HCT116 (cell line): Measurements from ENCODE around the gene LGI1. TPM values are rescaled to one million over a fixed set of nuclear protein-coding genes. Genes with fewer than 3 reads are reported as not detected.

Experiments used
- ATAC-seq: fragments of 200-7000 bp; cut with Tn5 transposase; 2 replicates; pipeline ENCODE4 v1.9.1; 2020; ENCODE audit warnings: mild to moderate bottlenecking, moderate library complexity
- Bru-seq: library from RNA; stranded (reverse); fragments of 400-500 nt; gene quantifications from one replicate; lab custom pipeline; 2021; lab: Mats Ljungman, UMichigan
- BruChase-seq, 2 experiments: library from RNA; stranded (reverse); fragments of 400-500 nt; gene quantifications; one replicate each; lab custom pipeline; 2021; lab: Mats Ljungman, UMichigan
- BruUV-seq: library from RNA; stranded (reverse); fragments of 400-500 nt; replicated peaks from 2 replicates; lab custom pipeline; 2021; lab: Mats Ljungman, UMichigan
- CTCF ChIA-PET: fragments of 300-600 bp; sonication (Branson Sonifier 250); formaldehyde crosslinking; loops from one replicate; lab custom pipeline; 2021; ENCODE audit warnings: antibody characterized with exemption; lab: Charles Lee
- POLR2A ChIA-PET: fragments of 300-600, 350-600 bp; sonication (Branson Sonifier 250); formaldehyde crosslinking; loops from one replicate; lab custom pipeline; 2021; ENCODE audit warnings: antibody characterized with exemption; lab: Charles Lee
- RAD21 ChIA-PET, 2 experiments: fragments of 300-600 bp; sonication (Branson Sonifier 250); formaldehyde crosslinking; loops; one replicate each; lab custom pipeline; 2023; ENCODE audit warnings: low total read pairs in 2 of 2; ENCODE audit not compliant: uncharacterized antibody in 2 of 2, unreplicated experiment in 2 of 2, low non-redundant PET in 1 of 2; lab: Charles Lee
- DNase-seq: peaks from one replicate; pipeline ENCODE4 v3.0.0-alpha.2; 2010; ENCODE audit warnings: low read depth, low spot score
- H2AFZ ChIP-seq: fragments of 200-600 bp; shearing (Covaris generic), sonication (generic); 2 replicates; pipeline ENCODE4 v1.6.1; 2017; ENCODE audit warnings: low read depth, mixed run types, mixed read lengths, antibody characterized with exemption, low read length; ENCODE audit not compliant: poor library complexity, severe bottlenecking
- H3K27ac ChIP-seq: 2 replicates; pipeline ENCODE4 v1.5.1; 2012; ENCODE audit warnings: low read depth, low read length
- H3K27me3 ChIP-seq: fragments of 200-600 bp; sonication (generic); 2 replicates; pipeline ENCODE4 v1.6.1; 2016; ENCODE audit warnings: mixed run types, low read length, mixed read lengths; ENCODE audit not compliant: insufficient read depth
- H3K36me3 ChIP-seq, 2 experiments: fragments of 200-500 bp in 1 of 2; fragments of 200-600 bp in 1 of 2; sonication (Bioruptor generic) in 1 of 2; sonication (generic) in 1 of 2; 2 replicates each; pipeline versions ENCODE4 v1.5.1 to v1.6.1; 2014 to 2016; ENCODE audit warnings: low read length in 2 of 2, inconsistent platforms in 1 of 2, mixed read lengths in 1 of 2, mixed run types in 1 of 2; ENCODE audit not compliant: insufficient read depth in 2 of 2, control insufficient read depth in 1 of 2
- H3K4me1 ChIP-seq, 2 experiments: fragments of 200-600 bp in 1 of 2; sonication (generic) in 1 of 2; 2 replicates each; pipeline versions ENCODE4 v1.5.1 to v1.6.1; 2012 to 2017; ENCODE audit warnings: low read length in 2 of 2, inconsistent platforms in 1 of 2, mild to moderate bottlenecking in 1 of 2, mixed read lengths in 1 of 2, mixed run types in 1 of 2, moderate library complexity in 1 of 2; ENCODE audit not compliant: insufficient read depth in 2 of 2, control insufficient read depth in 1 of 2
- H3K4me2 ChIP-seq: fragments of 200-600 bp; sonication (generic); 2 replicates; pipeline ENCODE4 v1.6.1; 2017; ENCODE audit warnings: mixed run types, low read length, mixed read lengths
- H3K4me3 ChIP-seq, 2 experiments: fragments of 200-600 bp in 1 of 2; sonication (generic) in 1 of 2; replicated peaks in 1 of 2; 2 replicates each; pipeline ENCODE4 v1.5.1; 2011 to 2016; ENCODE audit warnings: low read length in 2 of 2, control low read depth in 1 of 2, low read depth in 1 of 2, mild to moderate bottlenecking in 1 of 2, mixed read lengths in 1 of 2, mixed run types in 1 of 2
- H3K79me2 ChIP-seq: fragments of 200-600 bp; sonication (generic); 2 replicates; pipeline ENCODE4 v1.6.1; 2017; ENCODE audit warnings: mild to moderate bottlenecking, mixed run types, low read length, moderate library complexity, mixed read lengths; ENCODE audit not compliant: insufficient read depth
- H3K9ac ChIP-seq: fragments of 200-600 bp; sonication (generic); 2 replicates; pipeline ENCODE4 v1.6.1; 2016; ENCODE audit warnings: low read length, mixed read lengths
- H3K9me2 ChIP-seq: fragments of 200-600 bp; sonication (generic), shearing (Covaris generic); 2 replicates; pipeline ENCODE4 v1.6.1; 2017; ENCODE audit warnings: mixed run types, mild to moderate bottlenecking, moderate library complexity; ENCODE audit not compliant: insufficient read depth
- H3K9me3 ChIP-seq, 2 experiments: fragments of 200-500 bp in 1 of 2; fragments of 200-600 bp in 1 of 2; sonication (Bioruptor generic) in 1 of 2; sonication (generic) in 1 of 2; 2 replicates each; pipeline ENCODE4 v1.6.1; 2014 to 2017; ENCODE audit warnings: low read length in 2 of 2, mixed read lengths in 2 of 2, inconsistent platforms in 1 of 2, low read depth in 1 of 2, mild to moderate bottlenecking in 1 of 2, mixed run types in 1 of 2, moderate library complexity in 1 of 2; ENCODE audit not compliant: control insufficient read depth in 1 of 2, insufficient read depth in 1 of 2
- H4K20me1 ChIP-seq: fragments of 200-600 bp; sonication (generic), shearing (Covaris generic); 2 replicates; pipeline ENCODE4 v1.6.1; 2017; ENCODE audit warnings: mixed run types, mild to moderate bottlenecking, moderate library complexity; ENCODE audit not compliant: insufficient read depth
- ATF3 ChIP-seq: IDR thresholded peaks from 2 replicates; pipeline ENCODE4 v1.6.1; 2012
- CEBPB ChIP-seq: IDR thresholded peaks from 2 replicates; pipeline ENCODE4 v1.6.1; 2012; ENCODE audit warnings: low read depth
- ELF1 ChIP-seq: IDR thresholded peaks from 2 replicates; pipeline ENCODE4 v1.6.1; 2012; ENCODE audit warnings: low read depth, borderline replicate concordance
- EZH2 ChIP-seq: fragments of 200-600 bp; sonication (generic); IDR thresholded peaks from 2 replicates; pipeline ENCODE4 v1.6.1; 2017; ENCODE audit warnings: antibody characterized with exemption, mixed run types
- JUND ChIP-seq: IDR thresholded peaks from 2 replicates; pipeline ENCODE4 v1.6.1; 2012
- MAX ChIP-seq: IDR thresholded peaks from 2 replicates; pipeline ENCODE4 v1.6.1; 2012
- RAD21 ChIP-seq: IDR thresholded peaks from 2 replicates; pipeline ENCODE4 v1.6.1; 2012; ENCODE audit warnings: low read depth, mild to moderate bottlenecking
- SIN3A ChIP-seq: IDR thresholded peaks from 2 replicates; pipeline ENCODE4 v1.6.1; 2012; ENCODE audit warnings: low read depth
- SP1 ChIP-seq: IDR thresholded peaks from 2 replicates; pipeline ENCODE4 v1.6.1; 2012; ENCODE audit warnings: low read depth
- TCF7L2 ChIP-seq: IDR thresholded peaks from 2 replicates; pipeline ENCODE4 v1.7.0; 2011; ENCODE audit warnings: borderline replicate concordance, inconsistent platforms; ENCODE audit not compliant: insufficient read depth, insufficient read length; ENCODE audit errors: extremely low read depth
- ZNF274 ChIP-seq: fragments of 200-500 bp; sonication (Bioruptor generic); IDR thresholded peaks from 2 replicates; pipeline ENCODE4 v1.6.1; 2014; ENCODE audit warnings: mild to moderate bottlenecking, low read depth, low read length, inconsistent platforms
- intact Hi-C: fragments of 100-400 bp; cut with micrococcal nuclease; formaldehyde crosslinking; loops from 2 replicates; pipeline ENCODE4 v1.10.0; 2022
- long read RNA-seq: library from polyadenylated mRNA; unstranded; transcript quantifications from one replicate; pipeline ENCODE4 v2.0.0, GENCODE V29; 2021; ENCODE audit not compliant: unreplicated experiment
- polyA plus RNA-seq: library from polyadenylated mRNA; unstranded; fragments of >200 nt; gene quantifications from 2 replicates; pipeline ENCODE4 v1.2.1, GENCODE V29; 2012; ENCODE audit warnings: missing spikeins
- total RNA-seq: library from RNA; stranded (reverse); gene quantifications from one replicate; pipeline ENCODE4 v1.2.1, GENCODE V29; 2021; ENCODE audit not compliant: unreplicated experiment

Gene LGI1
- total RNA-seq (not detected), Bru-seq, nascent RNA (not detected), BruChase-seq, experiment 1, labeled RNA remaining after a 6-hour chase (not detected), BruChase-seq, experiment 2, labeled RNA remaining after a 2-hour chase (not detected)
- polyA plus RNA-seq = not detected in 2 replicates
- long read RNA-seq = 0 reads

GRCh38 chr10:93757801-93758507 is at the start of gene LGI1:
TSS of gene LGI1 (plus strand) at chr10:93757936. CDS start at chr10:93758145, 209 bp downstream.
- no peak within 1 kb of the TSS for H3K9ac ChIP-seq
- H3K4me2 ChIP-seq = no peak within 1 kb of the TSS
- H3K4me1 ChIP-seq = peaks cover 0 to 1% of the 10 kb centered on the region in 2 experiments; a peak in 1 of 4 replicates
- H3K27ac ChIP-seq = no peak within 1 kb of the TSS
- DNase-seq = no peak
- BruUV-seq = no TSS peak
- no peaks in the 10 kb centered on the region for H3K36me3 ChIP-seq
- ChIA-PET RAD21 (no interaction called here), POLR2A (no interaction called here), CTCF (interaction anchor here (0.6 to 1.0 kb wide), 2 partner anchors 10 to 12 kb away, joined by 3 read pairs; no protein-coding TSS in a partner anchor)
- H3K9me2 ChIP-seq = no peaks in the 10 kb centered on the region
- intact Hi-C loops = no loop called here
- TF ChIP-seq SP1 (no peak), ZNF274 (no peak), CEBPB (no peak), RAD21 (no peak), TCF7L2 (no peak), EZH2 (no peak), ELF1 (no peak), ATF3 (no peak), MAX (no peak), SIN3A (no peak), JUND (no peak)
- no peaks in the 10 kb centered on the region for H3K9me3 ChIP-seq
- no peak within 1 kb of the TSS for H2AFZ ChIP-seq
- H3K27me3 ChIP-seq = no peaks in the 10 kb centered on the region
- no peaks in the 10 kb centered on the region for H4K20me1 ChIP-seq
- H3K4me3 ChIP-seq = no peak within 1 kb of the TSS
- H3K79me2 ChIP-seq = no peaks in the 10 kb centered on the region
- no peak for ATAC-seq
